ENCODE results near the gene ZNFX1.

ZNFX1 gene

GRCh38 chr20:49210757-49211110 is 67.1 kb downstream of the ZNFX1 start:
- Histone ChIP-seq H3K4me3 (ENCODE audit: low read length) (no peak overlapping the region), H3K36me3 (replicated peaks; ENCODE audit: insufficient read depth, low read length) (no peaks in the 10 kb centered on the region), H3K79me2 (ENCODE audit: low read length) (no peaks in the 10 kb centered on the region), H3F3A (ENCODE audit: insufficient read depth, low read length) (no peaks in the 10 kb centered on the region), H3K9me3 (replicated peaks; ENCODE audit: insufficient read depth, low read length) (no peaks in the 10 kb centered on the region), H3K4me1 (ENCODE audit: low read length) (no peaks in the 10 kb centered on the region), H3K27me3 (replicated peaks; ENCODE audit: insufficient read depth, low read length) (no peaks in the 10 kb centered on the region), H3K9ac (ENCODE audit: low read length) (no peak overlapping the region), H2AFZ (ENCODE audit: low read length) (no peak overlapping the region), H3K27ac (ENCODE audit: low read length) (no peak overlapping the region), H3K9me2 (replicated peaks; ENCODE audit: insufficient read depth, low read length) (no peaks in the 10 kb centered on the region), H3K4me2 (ENCODE audit: low read depth, low read length) (no peak overlapping the region), H4K20me1 (ENCODE audit: insufficient read depth, low read length) (no peaks in the 10 kb centered on the region)
- DNase-seq = no peak
- no peak for TF ChIP-seq CTCF (IDR thresholded peaks at IDR 0.05; ENCODE audit: low read length)
- no peak for TF ChIP-seq EZH2 (optimal IDR thresholded peaks at IDR 0.05; ENCODE audit: low read depth, low read length)
- TF ChIP-seq EZH2phosphoT487 (IDR thresholded peaks at IDR 0.05; ENCODE audit: low read length) = no peak

- H2AFZ ChIP-seq (ENCODE audit: low read length) = no peak overlapping the region
- H3K9me2 ChIP-seq (replicated peaks; ENCODE audit: insufficient read depth, low read length) = no peaks in the 10 kb centered on the region
- H3K36me3 ChIP-seq (replicated peaks; ENCODE audit: insufficient read depth, low read length) = no peaks in the 10 kb centered on the region
- H3K27me3 ChIP-seq (replicated peaks; ENCODE audit: insufficient read depth, low read length) = no peaks in the 10 kb centered on the region
- no peaks in the 10 kb centered on the region for H4K20me1 ChIP-seq (ENCODE audit: insufficient read depth, low read length)
- no peaks in the 10 kb centered on the region for H3K4me1 ChIP-seq (ENCODE audit: low read length)
- H3K9ac ChIP-seq (ENCODE audit: low read length) = no peak overlapping the region
- TF ChIP-seq EZH2phosphoT487 (IDR thresholded peaks at IDR 0.05; ENCODE audit: low read length) (no peak), EZH2 (optimal IDR thresholded peaks at IDR 0.05; ENCODE audit: low read depth, low read length) (no peak), CTCF (IDR thresholded peaks at IDR 0.05; ENCODE audit: low read length) (no peak)
- no peaks in the 10 kb centered on the region for H3K9me3 ChIP-seq (replicated peaks; ENCODE audit: insufficient read depth, low read length)
- H3K4me2 ChIP-seq (ENCODE audit: low read depth, low read length) = no peak overlapping the region
- no peak for DNase-seq
- no peaks in the 10 kb centered on the region for H3F3A ChIP-seq (ENCODE audit: insufficient read depth, low read length)
- H3K79me2 ChIP-seq (ENCODE audit: low read length) = no peaks in the 10 kb centered on the region
- H3K4me3 ChIP-seq (ENCODE audit: low read length) = no peak overlapping the region
- no peak overlapping the region for H3K27ac ChIP-seq (ENCODE audit: low read length)
These were observed 67.6 kb downstream of the ZNFX1 start for GRCh38 chr20:49210101-49210756.

- Histone ChIP-seq H2AFZ (ENCODE audit: low read length) (no peak overlapping the region), H3K4me3 (ENCODE audit: low read length) (no peak overlapping the region), H3K4me2 (ENCODE audit: low read depth, low read length) (no peak overlapping the region), H3K9ac (ENCODE audit: low read length) (no peak overlapping the region), H3K4me1 (ENCODE audit: low read length) (no peaks in the 10 kb centered on the region), H4K20me1 (ENCODE audit: insufficient read depth, low read length) (no peaks in the 10 kb centered on the region), H3K9me3 (replicated peaks; ENCODE audit: insufficient read depth, low read length) (no peaks in the 10 kb centered on the region), H3K27ac (ENCODE audit: low read length) (no peak overlapping the region), H3F3A (ENCODE audit: insufficient read depth, low read length) (no peaks in the 10 kb centered on the region), H3K36me3 (replicated peaks; ENCODE audit: insufficient read depth, low read length) (no peaks in the 10 kb centered on the region), H3K27me3 (replicated peaks; ENCODE audit: insufficient read depth, low read length) (no peaks in the 10 kb centered on the region), H3K9me2 (replicated peaks; ENCODE audit: insufficient read depth, low read length) (no peaks in the 10 kb centered on the region), H3K79me2 (ENCODE audit: low read length) (no peaks in the 10 kb centered on the region)
- TF ChIP-seq EZH2 (optimal IDR thresholded peaks at IDR 0.05; ENCODE audit: low read depth, low read length) (no peak), EZH2phosphoT487 (IDR thresholded peaks at IDR 0.05; ENCODE audit: low read length) (no peak), CTCF (IDR thresholded peaks at IDR 0.05; ENCODE audit: low read length) (peak; percentile 38)
- DNase-seq = peak; percentile 14
These were observed 70.8 kb downstream of the ZNFX1 start for GRCh38 chr20:49207076-49207475.
